OCI-LY1 (cell line): ENCODE measurements around the gene CEP63.

Experiments
- H2AFZ ChIP-seq: fragments of 200-600 bp; sonication (generic), shearing (Covaris generic); 2 replicates; pipeline ENCODE4 v1.6.0; 2014; ENCODE audit warnings: antibody characterized with exemption, mild to moderate bottlenecking, low read length
- H3F3A ChIP-seq: fragments of 200-600 bp; sonication (generic), shearing (Covaris generic); 2 replicates; pipeline ENCODE4 v1.6.0; 2014; ENCODE audit warnings: mild to moderate bottlenecking, antibody characterized with exemption, low read length, moderate library complexity; ENCODE audit not compliant: insufficient read depth
- H3K27ac ChIP-seq: fragments of 200-600 bp; sonication (generic); 2 replicates; pipeline ENCODE4 v1.5.1; 2014; ENCODE audit warnings: low read length, mixed run types, mild to moderate bottlenecking, low read depth; ENCODE audit not compliant: poor library complexity, severe bottlenecking
- H3K27me3 ChIP-seq: fragments of 200-600 bp; sonication (generic); 2 replicates; pipeline ENCODE4 v1.6.0; 2014; ENCODE audit warnings: antibody characterized with exemption, mild to moderate bottlenecking, low read length, moderate library complexity; ENCODE audit not compliant: insufficient read depth
- H3K36me3 ChIP-seq: fragments of 200-600 bp; sonication (generic); 2 replicates; pipeline ENCODE4 v1.6.1; 2014; ENCODE audit warnings: mild to moderate bottlenecking, antibody characterized with exemption, low read length, moderate library complexity, mixed read lengths; ENCODE audit not compliant: insufficient read depth
- H3K4me1 ChIP-seq: fragments of 200-600 bp; sonication (generic); 2 replicates; pipeline ENCODE4 v1.5.1; 2014; ENCODE audit warnings: mild to moderate bottlenecking, low read length, moderate library complexity; ENCODE audit not compliant: insufficient read depth, severe bottlenecking
- H3K4me2 ChIP-seq: fragments of 200-600 bp; sonication (generic), shearing (Covaris generic); 2 replicates; pipeline ENCODE4 v1.6.1; 2014; ENCODE audit warnings: low read length
- H3K4me3 ChIP-seq: fragments of 200-600 bp; sonication (generic); 2 replicates; pipeline ENCODE4 v1.5.1; 2014; ENCODE audit warnings: low read length, low read depth, mild to moderate bottlenecking, mixed read lengths; ENCODE audit not compliant: poor library complexity, severe bottlenecking
- H3K79me2 ChIP-seq: fragments of 200-600 bp; shearing (Covaris generic); 2 replicates; pipeline ENCODE4 v1.6.1; 2016; ENCODE audit warnings: mixed run types, low read length, mixed read lengths; ENCODE audit not compliant: insufficient read depth
- H3K9ac ChIP-seq: fragments of 200-600 bp; sonication (generic), shearing (Covaris generic); 2 replicates; pipeline ENCODE4 v1.6.1; 2014; ENCODE audit warnings: mild to moderate bottlenecking, low read length, mixed read lengths
- H3K9me2 ChIP-seq: fragments of 200-600 bp; sonication (generic), shearing (Covaris generic); 2 replicates; pipeline ENCODE4 v1.6.1; 2014; ENCODE audit warnings: low read depth, mild to moderate bottlenecking, low read length, mixed read lengths
- H3K9me3 ChIP-seq: fragments of 200-600 bp; shearing (Covaris generic); 2 replicates; pipeline ENCODE4 v1.6.1; 2014; ENCODE audit warnings: low read length, mixed read lengths
- H4K20me1 ChIP-seq: fragments of 200-600 bp; sonication (generic), shearing (Covaris generic); 2 replicates; pipeline ENCODE4 v1.6.0; 2016; ENCODE audit warnings: mild to moderate bottlenecking, low read length; ENCODE audit not compliant: insufficient read depth
- EZH2 ChIP-seq: fragments of 200-600 bp; sonication (generic), shearing (Covaris generic); IDR thresholded peaks from 2 replicates; pipeline ENCODE4 v1.8.0; 2017; ENCODE audit warnings: borderline replicate concordance, mixed run types, mild to moderate bottlenecking, antibody characterized with exemption, low read length, moderate library complexity, mixed read lengths
- TF ChIP-seq, protein P1 (sequence below): fragments of 200-600 bp; sonication (generic), shearing (Covaris generic); IDR thresholded peaks from 2 replicates; pipeline ENCODE4 v1.5.1; 2017; ENCODE audit warnings: mild to moderate bottlenecking, antibody characterized with exemption, low read length, moderate library complexity, mixed read lengths

CEP63 gene

GRCh38 chr3:134621854-134622253, 136.0 kb downstream of the CEP63 start:
- no peaks in the 10 kb centered on the region for H3K9me2 ChIP-seq
- H2AFZ ChIP-seq: no peak overlapping the region
- H3K79me2 ChIP-seq: no peaks in the 10 kb centered on the region
- H3K9me3 ChIP-seq: no peaks in the 10 kb centered on the region
- H3K27ac ChIP-seq: no peak overlapping the region
- TF ChIP-seq, protein P1, sequence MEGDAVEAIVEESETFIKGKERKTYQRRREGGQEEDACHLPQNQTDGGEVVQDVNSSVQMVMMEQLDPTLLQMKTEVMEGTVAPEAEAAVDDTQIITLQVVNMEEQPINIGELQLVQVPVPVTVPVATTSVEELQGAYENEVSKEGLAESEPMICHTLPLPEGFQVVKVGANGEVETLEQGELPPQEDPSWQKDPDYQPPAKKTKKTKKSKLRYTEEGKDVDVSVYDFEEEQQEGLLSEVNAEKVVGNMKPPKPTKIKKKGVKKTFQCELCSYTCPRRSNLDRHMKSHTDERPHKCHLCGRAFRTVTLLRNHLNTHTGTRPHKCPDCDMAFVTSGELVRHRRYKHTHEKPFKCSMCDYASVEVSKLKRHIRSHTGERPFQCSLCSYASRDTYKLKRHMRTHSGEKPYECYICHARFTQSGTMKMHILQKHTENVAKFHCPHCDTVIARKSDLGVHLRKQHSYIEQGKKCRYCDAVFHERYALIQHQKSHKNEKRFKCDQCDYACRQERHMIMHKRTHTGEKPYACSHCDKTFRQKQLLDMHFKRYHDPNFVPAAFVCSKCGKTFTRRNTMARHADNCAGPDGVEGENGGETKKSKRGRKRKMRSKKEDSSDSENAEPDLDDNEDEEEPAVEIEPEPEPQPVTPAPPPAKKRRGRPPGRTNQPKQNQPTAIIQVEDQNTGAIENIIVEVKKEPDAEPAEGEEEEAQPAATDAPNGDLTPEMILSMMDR: no peak
- no peak for TF ChIP-seq EZH2
- H3K4me1 ChIP-seq: no peaks in the 10 kb centered on the region
- H3F3A ChIP-seq: no peaks in the 10 kb centered on the region
- no peaks in the 10 kb centered on the region for H3K27me3 ChIP-seq
- H3K36me3 ChIP-seq: no peaks in the 10 kb centered on the region
- H3K9ac ChIP-seq: no peak overlapping the region
- no peak overlapping the region for H3K4me2 ChIP-seq
- H3K4me3 ChIP-seq: no peak overlapping the region
- no peaks in the 10 kb centered on the region for H4K20me1 ChIP-seq

- H3K4me2 ChIP-seq: no peak overlapping the region
- H3K27ac ChIP-seq: no peak overlapping the region
- H4K20me1 ChIP-seq: no peaks in the 10 kb centered on the region
- H3F3A ChIP-seq: no peaks in the 10 kb centered on the region
- TF ChIP-seq, protein P1: no peak
- no peak for TF ChIP-seq EZH2
- no peaks in the 10 kb centered on the region for H3K9me3 ChIP-seq
- no peaks in the 10 kb centered on the region for H3K36me3 ChIP-seq
- no peak overlapping the region for H3K4me3 ChIP-seq
- H3K9ac ChIP-seq: no peak overlapping the region
- no peaks in the 10 kb centered on the region for H3K27me3 ChIP-seq
- no peak overlapping the region for H2AFZ ChIP-seq
- no peaks in the 10 kb centered on the region for H3K9me2 ChIP-seq
- no peaks in the 10 kb centered on the region for H3K4me1 ChIP-seq
- H3K79me2 ChIP-seq: no peaks in the 10 kb centered on the region
Measured at GRCh38 chr3:134622806-134623365, 137.0 kb downstream of the CEP63 start.

DNA sequence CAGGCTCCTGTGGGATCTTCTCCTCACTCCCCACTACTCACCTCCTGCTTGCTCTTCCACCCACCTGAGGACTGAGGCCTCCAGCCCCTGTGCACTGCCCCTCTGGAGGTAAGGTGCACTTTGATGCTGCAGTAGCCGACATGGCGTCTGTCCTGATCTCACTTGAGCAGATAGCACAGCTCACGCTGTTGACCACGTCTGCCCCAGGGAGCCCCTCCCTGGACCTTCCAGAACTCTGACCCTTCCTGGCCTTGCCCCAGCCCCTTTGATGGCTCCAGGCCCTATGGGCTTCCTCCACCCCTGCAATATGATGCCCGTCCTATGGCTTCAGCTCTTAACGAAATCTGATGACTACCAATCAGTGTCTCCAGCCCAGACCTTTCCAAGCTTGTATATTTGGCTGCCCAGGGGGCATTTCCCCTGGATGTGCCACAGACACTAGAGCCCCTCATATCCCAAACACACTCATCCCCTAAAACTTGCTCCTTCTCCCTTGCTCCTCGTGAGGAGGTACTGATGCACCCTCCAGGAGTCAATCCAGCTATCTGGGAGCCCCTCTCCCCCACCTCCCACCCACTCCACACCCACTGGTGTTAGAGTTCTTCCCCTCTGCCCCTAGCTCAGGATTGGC, 137.9 kb downstream of the CEP63 start:
- Histone ChIP-seq H3F3A (no peaks in the 10 kb centered on the region), H3K9me3 (no peaks in the 10 kb centered on the region), H3K79me2 (no peaks in the 10 kb centered on the region), H3K27ac (no peak overlapping the region), H3K9me2 (no peaks in the 10 kb centered on the region), H3K4me3 (no peak overlapping the region), H3K4me2 (no peak overlapping the region), H3K36me3 (no peaks in the 10 kb centered on the region), H3K9ac (no peak overlapping the region), H3K27me3 (no peaks in the 10 kb centered on the region), H2AFZ (no peak overlapping the region), H4K20me1 (no peaks in the 10 kb centered on the region), H3K4me1 (no peaks in the 10 kb centered on the region)
- TF ChIP-seq EZH2: no peak
- TF ChIP-seq, protein P1: no peak
